ENCODE measurements around the gene GDF10. TPM values are rescaled to one million over a fixed set of nuclear protein-coding genes. Genes with fewer than 3 reads are reported as not detected.

GDF10 gene
- total RNA-seq, 2 experiments from 2014 or later = 0.16 to 0.22 TPM

GRCh38 chr10:47333532-47333931 lies 33.5 kb downstream of the GDF10 start:
- Histone ChIP-seq H3K9me3 (ENCODE audit: control insufficient read depth in 1 of 2, insufficient read depth in 1 of 2, low read length in 2 of 2) (peaks cover 0 to 5% of the 10 kb centered on the region in 2 experiments), H3K4me3 (ENCODE audit: low read length) (no peak overlapping the region), H3K27me3 (ENCODE audit: control insufficient read depth in 1 of 2, insufficient read depth in 2 of 2, low read length in 2 of 2) (peaks cover 0 to 5% of the 10 kb centered on the region in 2 experiments), H3K4me1 (ENCODE audit: insufficient read depth, low read length) (no peaks in the 10 kb centered on the region), H3K27ac (ENCODE audit: low read depth in 1 of 2, low read length in 2 of 2) (no peak overlapping the region), H3K36me3 (ENCODE audit: insufficient read depth, low read length) (no peaks in the 10 kb centered on the region)
- Mint-ChIP-seq H3K27me3 (no peaks in the 10 kb centered on the region), H3K4me1 (ENCODE audit: low read depth) (no peaks in the 10 kb centered on the region), H3K27ac (no peak overlapping the region), H3K9me3 (no peaks in the 10 kb centered on the region), H3K4me3 (no peak overlapping the region), H3K36me3 (ENCODE audit: low read depth) (no peaks in the 10 kb centered on the region)
- POLR2A ChIA-PET = no interaction called here
- CTCF ChIA-PET = no interaction called here
- no peak for ATAC-seq (ENCODE audit: poor library complexity)
- TF ChIP-seq CTCF (IDR thresholded peaks at IDR 0.05) = no peak
- intact Hi-C loops (cut with DNase I, micrococcal nuclease) = no loop called here
- DNase-seq = no peak

GRCh38 chr10:47334466-47335295 lies 34.7 kb downstream of the GDF10 start:
- Histone ChIP-seq H3K9me3 (ENCODE audit: control insufficient read depth in 1 of 2, insufficient read depth in 1 of 2, low read length in 2 of 2) (no peaks in the 10 kb centered on the region), H3K27ac (ENCODE audit: low read depth in 1 of 2, low read length in 2 of 2) (no peak overlapping the region), H3K27me3 (ENCODE audit: control insufficient read depth in 1 of 2, insufficient read depth in 2 of 2, low read length in 2 of 2) (peaks cover 0 to 5% of the 10 kb centered on the region in 2 experiments), H3K4me1 (ENCODE audit: insufficient read depth, low read length) (no peaks in the 10 kb centered on the region), H3K36me3 (ENCODE audit: insufficient read depth, low read length) (no peaks in the 10 kb centered on the region), H3K4me3 (ENCODE audit: low read length) (no peak overlapping the region)
- CTCF ChIA-PET = no interaction called here
- H3K36me3 Mint-ChIP-seq (ENCODE audit: low read depth) = no peaks in the 10 kb centered on the region
- no peak overlapping the region for H3K27ac Mint-ChIP-seq
- ATAC-seq (ENCODE audit: poor library complexity) = no peak
- no peaks in the 10 kb centered on the region for H3K27me3 Mint-ChIP-seq
- TF ChIP-seq CTCF (IDR thresholded peaks at IDR 0.05) = no peak
- DNase-seq = no peak
- no peaks in the 10 kb centered on the region for H3K4me1 Mint-ChIP-seq (ENCODE audit: low read depth)
- no peak overlapping the region for H3K4me3 Mint-ChIP-seq
- no peaks in the 10 kb centered on the region for H3K9me3 Mint-ChIP-seq
- intact Hi-C loops (cut with DNase I, micrococcal nuclease) = no loop called here
- POLR2A ChIA-PET = no interaction called here

- ATAC-seq (ENCODE audit: poor library complexity) (no peak), DNase-seq (peak in 1 of 14 experiments; percentile 15)
- Histone ChIP-seq H3K36me3 (ENCODE audit: insufficient read depth, low read length) (no peaks in the 10 kb centered on the region), H3K4me3 (ENCODE audit: low read length) (no peak overlapping the region), H3K27ac (ENCODE audit: low read depth in 1 of 2, low read length in 2 of 2) (no peak overlapping the region), H3K27me3 (ENCODE audit: control insufficient read depth in 1 of 2, insufficient read depth in 2 of 2, low read length in 2 of 2) (peaks cover 0 to 5% of the 10 kb centered on the region in 2 experiments), H3K4me1 (ENCODE audit: insufficient read depth, low read length) (no peaks in the 10 kb centered on the region), H3K9me3 (ENCODE audit: control insufficient read depth in 1 of 2, insufficient read depth in 1 of 2, low read length in 2 of 2) (no peaks in the 10 kb centered on the region)
- Mint-ChIP-seq H3K27me3 (peaks cover 6% of the 10 kb centered on the region), H3K36me3 (ENCODE audit: low read depth) (no peaks in the 10 kb centered on the region), H3K4me3 (no peak overlapping the region), H3K9me3 (no peaks in the 10 kb centered on the region), H3K27ac (no peak overlapping the region), H3K4me1 (ENCODE audit: low read depth) (no peaks in the 10 kb centered on the region)
- ChIA-PET CTCF (no interaction called here), POLR2A (no interaction called here)
- TF ChIP-seq CTCF (IDR thresholded peaks at IDR 0.05) = no peak
- intact Hi-C loops (cut with DNase I, micrococcal nuclease) = no loop called here
These were observed 35.9 kb downstream of the GDF10 start for GRCh38 chr10:47335906-47336305.
